ENCODE measurements around the gene IL7R. TPM values are rescaled to one million over a fixed set of nuclear protein-coding genes. Genes with fewer than 3 reads are reported as not detected.

IL7R gene
- total and polyA plus RNA-seq, 9 donors = 0.28 to 11.3 (median 3.2) TPM

DNA sequence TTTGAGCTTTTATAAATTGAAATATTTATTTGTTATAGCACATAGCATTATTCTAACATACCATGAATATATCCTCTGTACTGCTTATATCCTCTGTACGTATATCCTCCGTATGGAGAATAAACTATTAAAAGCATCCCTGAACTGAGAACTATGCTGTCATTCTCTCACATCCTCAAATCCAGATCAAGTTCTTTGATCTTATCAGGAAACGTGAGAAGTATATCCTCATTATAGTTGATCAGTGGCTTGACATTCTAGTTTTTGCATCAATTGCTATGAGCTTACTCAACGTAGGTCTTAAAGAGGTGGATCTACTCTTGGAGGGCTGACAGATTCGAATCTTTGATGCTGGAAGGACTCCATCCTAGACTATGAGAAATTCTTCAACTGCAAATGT, 37.4 kb downstream of the IL7R start:
- DNase-seq = no peak
- intact Hi-C loops (cut with DNase I) = no loop called here
- no peak for TF ChIP-seq EP300 (IDR thresholded peaks at IDR 0.05)
- TF ChIP-seq, protein P1, sequence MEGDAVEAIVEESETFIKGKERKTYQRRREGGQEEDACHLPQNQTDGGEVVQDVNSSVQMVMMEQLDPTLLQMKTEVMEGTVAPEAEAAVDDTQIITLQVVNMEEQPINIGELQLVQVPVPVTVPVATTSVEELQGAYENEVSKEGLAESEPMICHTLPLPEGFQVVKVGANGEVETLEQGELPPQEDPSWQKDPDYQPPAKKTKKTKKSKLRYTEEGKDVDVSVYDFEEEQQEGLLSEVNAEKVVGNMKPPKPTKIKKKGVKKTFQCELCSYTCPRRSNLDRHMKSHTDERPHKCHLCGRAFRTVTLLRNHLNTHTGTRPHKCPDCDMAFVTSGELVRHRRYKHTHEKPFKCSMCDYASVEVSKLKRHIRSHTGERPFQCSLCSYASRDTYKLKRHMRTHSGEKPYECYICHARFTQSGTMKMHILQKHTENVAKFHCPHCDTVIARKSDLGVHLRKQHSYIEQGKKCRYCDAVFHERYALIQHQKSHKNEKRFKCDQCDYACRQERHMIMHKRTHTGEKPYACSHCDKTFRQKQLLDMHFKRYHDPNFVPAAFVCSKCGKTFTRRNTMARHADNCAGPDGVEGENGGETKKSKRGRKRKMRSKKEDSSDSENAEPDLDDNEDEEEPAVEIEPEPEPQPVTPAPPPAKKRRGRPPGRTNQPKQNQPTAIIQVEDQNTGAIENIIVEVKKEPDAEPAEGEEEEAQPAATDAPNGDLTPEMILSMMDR (IDR thresholded peaks at IDR 0.05) = no peak
- TF ChIP-seq POLR2A (IDR thresholded peaks at IDR 0.05) = no peak
- Histone ChIP-seq H3K27ac (no peak overlapping the region), H3K36me3 (no peaks in the 10 kb centered on the region), H3K9me3 (no peaks in the 10 kb centered on the region), H3K4me3 (no peak overlapping the region), H3K4me1 (ENCODE audit: insufficient read depth) (no peaks in the 10 kb centered on the region), H3K27me3 (no peaks in the 10 kb centered on the region)
- 84 to 87% (median 86%) methylated on average over 5 of the region's 5 CpGs for WGBS, 3 donors

DNA sequence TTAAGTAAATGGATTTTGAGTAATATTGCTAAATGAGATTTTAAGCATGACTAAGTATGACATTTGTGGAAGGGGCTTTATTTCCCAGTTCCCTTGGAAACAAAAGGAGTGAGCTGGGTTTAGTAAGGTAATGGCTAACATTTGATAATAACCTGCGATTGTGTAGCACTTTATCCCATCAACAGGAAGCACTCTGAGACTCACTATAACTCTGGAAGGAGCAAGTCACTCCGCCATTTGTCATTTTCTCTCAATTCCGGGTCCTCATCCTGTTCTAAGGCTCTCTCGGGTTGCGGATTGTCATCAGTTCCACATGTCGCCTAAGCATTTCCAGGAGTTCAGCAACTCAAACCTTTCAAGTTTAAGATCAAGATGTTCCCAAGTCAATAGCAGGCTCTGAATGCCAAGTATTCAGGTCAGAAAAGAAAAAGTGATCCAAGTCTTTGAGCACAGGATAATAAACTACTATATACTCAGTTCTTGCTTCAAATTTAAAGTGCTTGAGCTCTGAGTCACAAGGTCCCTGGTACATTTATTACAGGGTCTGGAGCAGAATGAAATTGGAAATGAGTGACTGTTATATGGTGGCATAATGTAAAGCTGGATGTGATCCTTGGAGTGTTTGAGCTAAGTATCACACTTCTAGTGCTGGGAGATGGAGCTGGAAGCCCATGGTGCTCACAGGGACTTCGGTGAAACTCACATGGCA, 42.4 kb downstream of the IL7R start:
- H3K4me1 ChIP-seq (ENCODE audit: insufficient read depth) = no peaks in the 10 kb centered on the region
- 74 to 89% (median 89%) methylated on average over 7 of the region's 7 CpGs for WGBS, 3 donors
- H3K36me3 ChIP-seq = no peaks in the 10 kb centered on the region
- no peak overlapping the region for H3K27ac ChIP-seq
- H3K27me3 ChIP-seq = no peaks in the 10 kb centered on the region
- intact Hi-C loops (cut with DNase I) = no loop called here
- no peak overlapping the region for H3K4me3 ChIP-seq
- TF ChIP-seq EP300 (IDR thresholded peaks at IDR 0.05) = no peak
- no peak for TF ChIP-seq POLR2A (IDR thresholded peaks at IDR 0.05)
- TF ChIP-seq, protein P1 (IDR thresholded peaks at IDR 0.05) = no peak
- H3K9me3 ChIP-seq = no peaks in the 10 kb centered on the region
- no peak for DNase-seq

DNA sequence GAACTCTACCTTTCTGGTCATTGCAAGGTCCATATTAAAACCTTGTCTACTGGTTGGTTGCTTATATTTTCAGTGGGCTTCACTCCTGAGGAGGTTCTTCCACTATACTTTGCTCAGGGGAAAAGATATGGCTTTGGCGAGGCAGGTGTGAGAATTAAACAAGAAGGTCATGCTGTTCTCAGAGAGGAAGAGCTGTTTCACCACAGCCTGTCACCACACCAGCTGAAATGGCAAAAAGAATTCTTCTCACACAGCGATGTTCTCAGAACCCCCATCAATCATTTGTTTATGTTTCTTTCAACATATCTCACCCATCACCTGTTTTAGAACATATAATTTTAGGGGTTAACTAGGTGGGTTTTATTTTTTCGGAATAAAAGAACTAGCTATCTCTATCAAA, 43.1 kb downstream of the IL7R start:
- no peak for DNase-seq
- Histone ChIP-seq H3K36me3 (no peaks in the 10 kb centered on the region), H3K9me3 (no peaks in the 10 kb centered on the region), H3K4me3 (no peak overlapping the region), H3K4me1 (ENCODE audit: insufficient read depth) (no peaks in the 10 kb centered on the region), H3K27ac (no peak overlapping the region), H3K27me3 (no peaks in the 10 kb centered on the region)
- WGBS, 3 donors = 50 to 53% (median 51%) methylated on average over 3 of the region's 3 CpGs
- TF ChIP-seq POLR2A (IDR thresholded peaks at IDR 0.05) = no peak
- intact Hi-C loops (cut with DNase I) = no loop called here

DNA sequence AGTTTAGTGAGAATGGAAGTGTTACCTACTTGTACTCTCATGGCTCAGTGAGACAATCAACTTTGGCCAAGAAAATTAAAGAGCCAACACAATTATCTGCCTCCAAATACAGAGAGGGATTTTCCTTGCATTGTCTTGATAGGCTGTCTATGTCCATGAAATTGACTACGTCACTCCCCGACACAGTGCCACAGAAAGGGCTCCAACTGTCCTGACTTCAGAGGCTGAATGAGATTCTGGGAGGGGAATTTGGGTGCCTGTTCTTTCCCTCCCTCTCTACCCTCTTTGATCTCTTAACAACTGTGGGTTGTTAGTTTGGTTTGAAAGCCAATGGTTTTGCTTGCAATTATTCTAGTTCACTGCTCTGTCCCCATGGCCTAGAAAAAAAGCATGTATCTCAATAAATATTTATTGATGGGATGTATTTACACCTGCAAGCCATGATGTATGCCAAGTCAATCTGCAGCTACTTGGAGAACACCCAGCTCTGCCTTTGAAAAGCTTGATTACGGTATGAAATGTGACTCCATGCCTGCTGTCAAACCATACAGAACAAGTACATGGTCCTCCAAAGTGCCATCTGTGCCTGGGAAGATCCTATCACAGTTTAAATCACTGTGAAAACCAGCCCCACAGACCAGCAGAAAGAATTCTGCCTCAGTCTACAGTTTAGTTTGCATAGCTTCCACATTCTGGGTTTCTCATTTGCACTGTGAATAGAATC, 44.4 kb downstream of the IL7R start:
- TF ChIP-seq EP300 (IDR thresholded peaks at IDR 0.05) (no peak), POLR2A (IDR thresholded peaks at IDR 0.05) (no peak)
- TF ChIP-seq, protein P1 (IDR thresholded peaks at IDR 0.05) = no peak
- intact Hi-C loops (cut with DNase I) = no loop called here
- Histone ChIP-seq H3K27me3 (no peaks in the 10 kb centered on the region), H3K4me1 (ENCODE audit: insufficient read depth) (no peaks in the 10 kb centered on the region), H3K36me3 (no peaks in the 10 kb centered on the region), H3K27ac (no peak overlapping the region), H3K4me3 (no peak overlapping the region), H3K9me3 (no peaks in the 10 kb centered on the region)
- 80 to 85% (median 83%) methylated on average over 3 of the region's 3 CpGs for WGBS, 3 donors
- DNase-seq = no peak

All from ovary (tissue), 9 donors.